ENCODE measurements around the gene DDX24.

The DDX24 gene

DNA sequence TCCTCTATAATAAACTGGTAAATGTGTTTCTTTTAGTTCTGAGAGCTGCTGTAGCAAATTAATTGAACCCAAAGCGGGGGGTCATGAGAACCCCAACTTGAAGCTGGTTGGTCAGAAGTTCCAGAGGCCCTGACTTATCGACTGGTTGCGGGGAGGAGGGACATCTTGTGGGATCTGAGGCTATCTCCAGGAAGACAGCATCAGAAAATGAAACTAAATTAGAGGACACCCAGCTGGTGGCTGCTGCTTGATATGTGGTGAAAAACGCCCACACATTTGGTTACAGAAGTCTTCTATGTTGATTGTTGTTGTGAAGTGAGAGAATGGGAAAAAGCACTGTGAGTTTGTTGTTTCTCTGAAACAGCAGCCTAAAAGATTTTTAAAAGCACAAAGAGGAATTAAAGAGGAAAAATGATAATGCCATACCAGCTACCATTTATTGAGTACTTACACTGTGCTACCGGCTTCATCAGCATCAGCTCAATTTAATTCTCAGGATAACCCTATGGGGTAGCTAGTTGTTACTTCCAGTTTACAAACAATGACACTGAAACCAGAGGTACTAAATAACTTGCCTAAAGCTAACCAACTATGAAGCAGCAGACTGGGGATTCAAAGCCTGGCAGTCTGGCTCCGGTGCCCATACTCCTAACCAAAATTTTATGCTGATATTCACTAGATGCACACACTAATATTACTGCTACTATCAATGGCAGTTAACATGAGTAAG lies 24.3 kb downstream of the DDX24 start:
- TF ChIP-seq, protein P1, sequence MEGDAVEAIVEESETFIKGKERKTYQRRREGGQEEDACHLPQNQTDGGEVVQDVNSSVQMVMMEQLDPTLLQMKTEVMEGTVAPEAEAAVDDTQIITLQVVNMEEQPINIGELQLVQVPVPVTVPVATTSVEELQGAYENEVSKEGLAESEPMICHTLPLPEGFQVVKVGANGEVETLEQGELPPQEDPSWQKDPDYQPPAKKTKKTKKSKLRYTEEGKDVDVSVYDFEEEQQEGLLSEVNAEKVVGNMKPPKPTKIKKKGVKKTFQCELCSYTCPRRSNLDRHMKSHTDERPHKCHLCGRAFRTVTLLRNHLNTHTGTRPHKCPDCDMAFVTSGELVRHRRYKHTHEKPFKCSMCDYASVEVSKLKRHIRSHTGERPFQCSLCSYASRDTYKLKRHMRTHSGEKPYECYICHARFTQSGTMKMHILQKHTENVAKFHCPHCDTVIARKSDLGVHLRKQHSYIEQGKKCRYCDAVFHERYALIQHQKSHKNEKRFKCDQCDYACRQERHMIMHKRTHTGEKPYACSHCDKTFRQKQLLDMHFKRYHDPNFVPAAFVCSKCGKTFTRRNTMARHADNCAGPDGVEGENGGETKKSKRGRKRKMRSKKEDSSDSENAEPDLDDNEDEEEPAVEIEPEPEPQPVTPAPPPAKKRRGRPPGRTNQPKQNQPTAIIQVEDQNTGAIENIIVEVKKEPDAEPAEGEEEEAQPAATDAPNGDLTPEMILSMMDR (IDR thresholded peaks at IDR 0.05), result no peak
- H3K27ac ChIP-seq, result no peak overlapping the region
- peaks cover 98% of the 10 kb centered on the region for H3K36me3 ChIP-seq

DNA sequence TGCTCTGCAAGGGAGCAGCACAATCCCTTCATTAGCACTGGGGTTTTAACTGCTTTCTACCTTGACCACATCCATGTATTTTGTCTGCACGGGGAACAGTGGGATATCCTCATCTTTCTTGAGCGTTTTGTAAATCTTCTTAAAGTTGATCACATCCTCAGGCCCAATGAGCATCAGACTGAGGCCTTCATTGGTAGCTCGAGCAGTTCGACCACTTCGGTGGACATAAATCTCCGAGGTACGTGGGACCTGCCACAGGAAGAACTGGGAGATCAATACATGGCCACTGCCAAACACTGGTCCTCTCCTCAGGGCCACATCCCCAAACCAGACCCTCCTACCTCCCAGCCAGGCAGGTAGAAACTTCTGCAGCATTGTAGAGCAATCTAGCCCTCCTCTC lies 26.1 kb downstream of the DDX24 start:
- Histone ChIP-seq H3K4me3 (ENCODE audit: low read depth in 1 of 2, low read length in 1 of 2) (no peak overlapping the region), H3K36me3 (peaks cover 98% of the 10 kb centered on the region)
- TF ChIP-seq, protein P1 (IDR thresholded peaks at IDR 0.05), result no peak

More for the DNA sequence above, 24.3 kb downstream of the DDX24 start:
- no peaks in the 10 kb centered on the region for H3K9me3 ChIP-seq
- no peaks in the 10 kb centered on the region for H3K4me1 ChIP-seq (ENCODE audit: control insufficient read depth in 1 of 2, insufficient read depth in 1 of 2, low read depth in 1 of 2, low read length in 1 of 2)
- no peak overlapping the region for H3K4me3 ChIP-seq (ENCODE audit: low read depth in 1 of 2, low read length in 1 of 2)
- H3K27me3 ChIP-seq, result no peaks in the 10 kb centered on the region

DNA sequence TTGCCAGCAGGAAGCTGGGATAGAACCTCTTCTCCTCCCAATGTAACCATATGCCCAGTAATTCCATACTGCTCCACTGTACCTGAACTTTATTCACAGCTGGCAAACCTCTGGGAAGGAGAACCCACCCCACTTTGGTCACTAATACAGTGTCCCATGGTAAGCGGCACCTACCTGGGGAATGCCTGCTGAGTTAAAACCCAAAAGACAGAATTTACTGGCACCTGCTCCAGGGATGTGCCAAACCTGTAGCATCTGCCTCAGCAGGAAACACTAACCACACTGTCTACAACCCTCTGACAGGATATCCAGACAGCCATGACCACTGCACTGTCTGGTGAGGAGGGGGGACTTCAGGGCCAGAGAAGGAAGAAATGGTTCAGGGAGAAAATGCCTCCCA lies 26.6 kb downstream of the DDX24 start:
- TF ChIP-seq, protein P1 (IDR thresholded peaks at IDR 0.05), result no peak
- Histone ChIP-seq H3K4me1 (ENCODE audit: control insufficient read depth in 1 of 2, insufficient read depth in 1 of 2, low read depth in 1 of 2, low read length in 1 of 2) (no peaks in the 10 kb centered on the region), H3K4me3 (ENCODE audit: low read depth in 1 of 2, low read length in 1 of 2) (no peak overlapping the region), H3K27me3 (no peaks in the 10 kb centered on the region), H3K27ac (no peak overlapping the region), H3K9me3 (no peaks in the 10 kb centered on the region), H3K36me3 (peaks cover 98% of the 10 kb centered on the region)

More for the DNA sequence above, 26.1 kb downstream of the DDX24 start:
- no peaks in the 10 kb centered on the region for H3K4me1 ChIP-seq (ENCODE audit: control insufficient read depth in 1 of 2, insufficient read depth in 1 of 2, low read depth in 1 of 2, low read length in 1 of 2)
- no peaks in the 10 kb centered on the region for H3K9me3 ChIP-seq
- no peaks in the 10 kb centered on the region for H3K27me3 ChIP-seq
- H3K27ac ChIP-seq, result no peak overlapping the region

DNA sequence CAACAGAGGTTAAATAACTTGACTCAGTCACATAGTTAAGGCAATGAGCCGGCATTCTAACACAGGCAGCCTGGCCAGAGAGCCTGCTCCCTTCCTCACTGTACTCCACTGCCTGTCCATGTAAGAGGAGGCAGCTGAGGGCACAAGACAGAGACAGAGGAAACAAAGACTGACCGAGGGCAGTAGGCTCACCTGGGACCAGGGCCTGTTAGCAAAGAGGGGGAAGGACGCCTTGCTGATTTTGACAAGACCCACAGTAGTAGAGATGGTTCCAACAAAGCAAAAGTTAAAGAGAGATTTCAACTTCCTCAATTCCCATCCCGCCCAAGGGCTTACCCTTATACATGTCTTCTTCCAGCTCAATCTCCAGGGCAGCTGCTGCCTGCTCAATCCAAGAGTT lies 28.3 kb downstream of the DDX24 start:
- Histone ChIP-seq H3K4me1 (ENCODE audit: control insufficient read depth in 1 of 2, insufficient read depth in 1 of 2, low read depth in 1 of 2, low read length in 1 of 2) (no peaks in the 10 kb centered on the region), H3K4me3 (ENCODE audit: low read depth in 1 of 2, low read length in 1 of 2) (no peak overlapping the region), H3K27me3 (no peaks in the 10 kb centered on the region), H3K9me3 (no peaks in the 10 kb centered on the region), H3K27ac (no peak overlapping the region), H3K36me3 (peaks cover 97% of the 10 kb centered on the region)
- TF ChIP-seq, protein P1 (IDR thresholded peaks at IDR 0.05), result no peak

DNA sequence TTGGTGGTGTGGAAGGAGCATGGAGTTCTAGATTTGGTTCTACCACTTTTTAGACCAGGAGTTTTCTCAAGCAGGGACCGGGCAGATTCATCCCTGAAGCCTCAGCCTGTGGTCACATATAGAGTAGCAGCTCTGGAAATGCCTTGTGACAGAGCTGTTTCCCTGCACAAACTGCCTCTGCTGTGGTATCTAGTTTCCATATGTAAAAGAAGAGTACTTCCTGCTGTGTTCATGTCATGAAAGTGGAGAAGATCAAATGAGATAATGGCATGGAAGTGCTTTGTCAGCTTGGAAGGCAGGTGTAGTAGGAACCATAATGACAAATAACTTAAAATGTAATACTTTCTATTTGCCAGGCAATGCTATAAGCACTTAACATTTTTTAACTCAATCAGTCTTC lies 28.8 kb downstream of the DDX24 start:
- TF ChIP-seq, protein P1 (IDR thresholded peaks at IDR 0.05), result no peak
- Histone ChIP-seq H3K27ac (no peak overlapping the region), H3K36me3 (peaks cover 97% of the 10 kb centered on the region), H3K27me3 (no peaks in the 10 kb centered on the region), H3K4me1 (ENCODE audit: control insufficient read depth in 1 of 2, insufficient read depth in 1 of 2, low read depth in 1 of 2, low read length in 1 of 2) (no peaks in the 10 kb centered on the region), H3K9me3 (no peaks in the 10 kb centered on the region), H3K4me3 (ENCODE audit: low read depth in 1 of 2, low read length in 1 of 2) (no peak overlapping the region)
